ENCODE data around the gene C17orf113.
"Not testable (repeated sequence)": the region's sequence is repeated elsewhere in the genome, so short reads cannot be mapped to it uniquely, and the experiment has no call there.

The C17orf113 gene

DNA sequence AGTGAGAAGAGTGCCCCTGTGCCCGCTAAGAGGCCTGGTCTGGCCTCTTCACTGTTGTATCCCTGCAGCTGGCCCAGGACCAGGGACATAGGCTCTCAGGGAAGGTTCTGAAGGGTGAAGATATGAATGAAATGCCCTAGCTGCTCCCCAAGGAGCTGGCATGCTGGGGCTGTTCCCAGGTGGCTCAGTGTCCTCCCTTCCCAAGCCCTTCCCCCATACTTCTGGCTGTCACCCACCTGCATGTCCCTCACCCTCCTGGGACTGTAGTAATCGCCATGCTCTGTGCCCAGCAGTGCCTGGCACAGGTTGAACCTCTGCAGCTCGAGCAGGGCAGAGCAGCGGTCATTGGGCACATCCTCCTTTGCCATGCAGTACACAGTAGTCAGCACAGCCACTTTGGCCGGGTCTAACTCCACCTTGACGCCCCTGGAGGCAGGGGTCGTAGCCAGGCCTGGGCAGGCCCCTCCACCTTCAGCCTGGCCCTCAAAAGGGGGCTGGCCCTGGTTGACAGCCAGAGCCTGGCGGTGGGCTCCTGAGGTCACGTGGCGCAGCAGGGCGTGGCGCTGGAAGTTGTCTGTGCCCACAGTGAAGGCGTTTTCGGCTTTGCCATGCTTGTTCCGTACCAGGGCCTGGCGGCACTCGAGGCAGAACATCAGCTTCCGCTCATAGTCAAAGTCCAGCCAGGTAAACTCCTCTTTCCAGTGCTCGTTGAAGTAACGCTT is 7.6 kb downstream of the C17orf113 start:
- DNase-seq (ENCODE audit: low spot score) = no peak

DNA sequence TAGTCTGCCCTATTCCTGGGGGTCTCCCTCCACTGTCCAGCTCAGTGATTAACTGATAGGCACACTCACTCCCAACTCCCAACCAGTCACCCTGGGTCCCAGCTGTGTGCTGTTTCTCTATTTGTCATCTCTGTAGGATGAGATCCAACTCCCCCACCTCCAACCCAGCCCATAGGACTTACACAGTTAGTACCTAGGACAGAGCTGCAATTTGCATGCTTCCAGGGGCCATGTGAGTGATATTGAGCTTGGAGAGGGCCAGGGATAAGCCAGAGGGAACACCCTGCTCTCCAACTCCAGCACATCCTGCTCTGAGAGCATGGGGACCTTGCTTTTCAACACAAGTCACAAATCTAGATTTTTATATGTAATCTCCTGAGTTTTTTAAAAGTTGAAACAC is 8.8 kb downstream of the C17orf113 start:
- DNase-seq (ENCODE audit: low spot score) = no peak

DNA sequence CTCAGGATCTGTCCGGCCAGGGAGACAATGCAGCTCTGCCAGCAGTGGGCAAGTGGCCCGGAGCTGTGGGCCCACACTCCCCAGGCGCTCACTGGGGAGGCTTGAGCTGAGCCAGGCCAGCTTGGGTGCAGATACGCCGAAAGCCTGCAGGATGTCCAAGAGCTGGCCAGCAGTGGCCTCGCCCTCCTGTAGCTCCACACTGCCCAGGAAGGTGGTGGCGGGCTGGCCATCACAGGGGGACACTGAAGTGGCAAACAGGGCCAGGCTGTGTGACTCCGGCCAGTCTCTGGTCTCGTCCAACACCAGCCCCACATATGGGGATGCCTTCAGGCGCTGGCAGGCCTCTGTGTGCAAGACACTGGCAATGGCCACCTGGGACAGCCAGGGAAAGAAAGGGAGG is 9.6 kb downstream of the C17orf113 start:
- no peak for DNase-seq (ENCODE audit: low spot score)

DNA sequence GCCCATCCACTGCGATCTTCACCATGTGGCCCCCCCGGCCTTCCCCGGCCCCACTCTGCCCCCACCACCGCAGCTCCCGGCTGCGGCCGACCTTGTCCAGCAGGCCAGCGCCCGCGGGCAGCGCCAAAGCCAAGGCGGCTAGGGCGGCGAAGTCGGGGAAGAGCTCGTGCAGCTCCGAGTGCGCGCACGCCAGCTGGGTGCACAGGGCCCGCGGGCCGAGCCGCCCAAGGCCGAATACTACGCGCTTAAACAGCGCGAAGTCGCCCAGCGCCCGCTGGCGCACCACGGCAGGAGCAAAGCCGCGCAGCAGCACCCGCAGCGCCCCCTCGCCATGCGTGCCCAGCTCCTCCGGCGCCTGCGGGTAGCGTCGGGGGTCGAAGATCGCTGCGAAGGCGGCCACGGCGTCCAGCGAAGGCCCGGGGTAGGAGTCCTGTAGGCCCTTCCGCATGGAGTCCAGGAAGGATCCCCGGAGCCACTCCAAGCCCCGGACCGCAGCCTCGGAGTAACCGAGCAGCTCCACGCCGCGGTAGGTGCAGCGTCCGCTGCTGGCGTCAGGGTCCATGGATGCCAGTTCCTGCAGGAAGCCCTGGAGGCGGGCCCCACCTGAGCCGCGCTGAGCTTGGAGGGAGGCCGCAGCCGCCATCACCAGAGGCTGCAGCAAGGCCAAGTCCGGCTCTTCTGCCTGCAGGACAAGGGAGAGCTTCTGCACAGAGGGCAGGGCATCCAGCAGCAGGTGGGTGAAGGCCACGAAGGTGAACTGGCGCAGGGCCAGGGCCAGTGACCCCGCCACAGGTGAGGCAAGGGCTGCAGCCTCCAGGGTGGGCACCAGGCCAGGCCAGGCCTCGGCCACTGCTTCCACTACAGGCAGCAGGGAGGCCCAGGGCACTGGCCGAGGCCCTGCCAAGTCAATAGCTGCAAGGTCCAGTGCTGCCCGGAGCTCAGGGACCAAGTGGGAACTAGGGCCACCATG is 10.3 kb downstream of the C17orf113 start:
- DNase-seq (ENCODE audit: low spot score) = no peak

DNA sequence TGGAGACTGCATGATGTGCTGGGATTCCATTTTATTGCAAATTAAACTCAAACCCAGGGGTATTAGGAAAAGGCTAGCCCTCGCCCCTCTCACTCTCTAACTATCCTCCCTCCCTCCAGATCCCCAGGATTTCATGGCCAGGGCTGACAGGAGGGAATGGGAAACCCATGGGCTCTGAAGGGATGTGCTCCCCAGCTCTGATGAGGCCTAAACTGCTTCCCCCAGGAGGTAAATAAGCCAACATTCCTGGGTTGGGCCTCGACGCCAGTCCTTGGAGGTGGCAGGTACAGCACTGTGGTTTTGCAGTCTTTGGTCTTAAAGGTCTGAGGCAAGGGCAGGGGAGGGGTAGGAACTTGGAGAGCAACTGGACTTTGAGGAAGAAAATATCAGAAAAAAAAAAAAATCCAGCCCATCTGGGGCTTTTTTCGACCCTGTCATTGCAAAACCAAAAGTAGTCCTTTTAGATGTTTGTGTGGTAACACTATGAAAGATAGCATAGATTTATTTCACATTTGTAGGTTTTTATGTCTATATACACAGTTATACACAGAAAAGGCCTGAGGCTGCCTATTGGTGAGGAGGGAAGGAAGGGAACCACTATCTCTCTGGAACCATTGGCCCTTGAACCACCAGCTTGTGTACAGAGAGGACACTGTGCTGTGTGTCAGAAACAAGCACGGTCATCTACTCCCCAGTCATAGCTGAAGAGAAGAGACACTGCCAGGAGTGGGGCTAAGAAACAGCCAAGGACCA is 12.0 kb downstream of the C17orf113 start:
- no peak for DNase-seq (ENCODE audit: low spot score)

DNA sequence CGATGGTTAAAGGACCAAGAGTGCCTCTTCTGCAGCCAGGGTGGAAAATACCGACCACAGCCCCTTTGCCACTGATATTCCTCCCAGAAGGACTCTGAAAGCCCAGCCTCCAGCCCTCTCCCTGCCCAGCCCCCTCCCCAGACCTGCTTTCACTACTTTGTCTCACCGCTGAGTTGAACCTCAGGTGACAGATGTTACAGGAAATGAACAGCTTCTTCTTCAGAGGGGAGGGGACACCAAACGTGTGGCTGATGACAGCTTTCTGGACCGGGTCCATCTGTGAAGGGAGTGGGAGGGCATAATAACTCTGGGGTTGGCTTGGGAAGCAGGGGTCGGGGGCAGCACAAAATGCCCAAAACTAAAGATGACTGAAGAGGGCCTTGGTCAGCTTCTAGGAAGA is 16.3 kb downstream of the C17orf113 start:
- DNase-seq (ENCODE audit: low spot score) = no peak

DNA sequence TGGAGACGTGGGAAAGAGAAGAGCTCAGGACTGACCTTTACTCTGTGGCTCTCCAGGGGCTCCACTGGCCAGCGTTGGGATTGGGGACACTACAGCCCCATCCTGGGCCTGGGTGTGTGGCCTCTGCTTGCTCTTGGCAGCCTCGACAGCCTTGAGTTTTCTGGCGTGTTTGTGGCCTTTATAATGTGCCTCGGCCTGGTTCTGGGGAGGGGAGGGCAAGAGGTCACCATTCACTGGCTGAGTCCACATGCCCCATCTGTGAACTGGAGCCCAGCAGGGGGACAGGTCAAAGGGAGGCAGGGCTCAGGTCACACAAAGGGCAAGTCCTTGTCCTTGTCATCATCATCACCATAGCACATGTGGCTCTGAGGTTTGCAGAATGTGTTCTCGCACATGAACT is 18.8 kb downstream of the C17orf113 start:
- DNase-seq (ENCODE audit: low spot score) = no peak

DNA sequence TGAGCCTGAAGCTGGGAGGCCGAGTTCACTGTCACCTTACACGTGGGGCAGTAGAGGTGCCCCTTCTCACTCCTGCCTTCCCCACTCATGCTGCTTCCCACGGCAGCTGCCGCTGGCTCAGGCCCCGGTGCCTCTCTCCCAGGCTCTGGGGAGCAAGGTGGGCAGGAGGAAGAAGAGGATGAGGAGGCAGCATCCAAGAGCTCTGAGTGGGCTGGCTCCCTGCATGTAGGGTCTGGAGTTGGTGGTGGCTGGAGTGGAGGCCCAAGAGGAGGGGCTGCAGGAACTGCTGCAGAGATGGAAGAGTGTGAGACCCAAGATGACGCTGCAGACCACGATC is 21.6 kb downstream of the C17orf113 start:
- DNase-seq (ENCODE audit: low spot score) = no peak

DNA sequence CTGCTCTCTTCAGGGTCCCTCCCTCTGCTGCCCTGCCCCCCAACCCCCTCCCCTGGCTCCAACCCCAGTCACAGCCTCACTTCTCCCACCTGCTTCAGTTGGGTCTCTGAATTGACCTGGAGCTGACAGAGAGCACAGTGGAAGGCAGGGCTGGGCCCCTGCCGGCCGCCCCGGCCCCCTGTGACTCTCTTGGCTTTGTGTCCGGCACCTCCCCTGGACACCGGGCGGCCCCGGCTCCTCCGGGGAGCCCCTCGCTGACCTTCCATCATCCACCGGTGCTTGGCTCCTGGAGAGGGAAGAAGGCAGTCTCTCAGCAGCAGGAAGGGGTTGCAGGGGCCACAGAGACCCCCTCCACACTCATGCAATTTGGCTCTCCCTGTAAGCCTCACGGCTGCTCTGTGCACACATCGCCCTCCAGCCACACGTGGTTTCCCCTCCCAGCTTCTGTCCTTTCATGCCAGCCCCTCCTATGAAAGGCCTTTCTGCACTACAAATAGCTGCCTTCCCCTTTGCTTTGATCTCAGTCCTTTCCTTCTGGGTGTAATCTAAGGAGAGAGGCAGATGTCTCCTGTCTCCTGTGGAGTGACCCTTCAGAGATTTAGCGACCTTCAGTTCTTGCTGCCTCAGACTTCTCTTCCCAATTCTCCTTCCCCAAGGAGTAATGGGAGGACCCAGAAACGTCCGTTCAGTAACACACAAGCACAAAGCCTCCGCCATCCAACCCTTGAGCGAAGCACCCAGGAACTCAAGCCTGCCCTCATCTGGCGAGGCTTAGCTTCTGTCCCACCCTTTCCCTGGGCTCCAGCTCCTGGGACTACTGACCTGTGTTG is 22.2 kb downstream of the C17orf113 start:
- DNase-seq (ENCODE audit: low spot score) = peak; percentile 70

DNA sequence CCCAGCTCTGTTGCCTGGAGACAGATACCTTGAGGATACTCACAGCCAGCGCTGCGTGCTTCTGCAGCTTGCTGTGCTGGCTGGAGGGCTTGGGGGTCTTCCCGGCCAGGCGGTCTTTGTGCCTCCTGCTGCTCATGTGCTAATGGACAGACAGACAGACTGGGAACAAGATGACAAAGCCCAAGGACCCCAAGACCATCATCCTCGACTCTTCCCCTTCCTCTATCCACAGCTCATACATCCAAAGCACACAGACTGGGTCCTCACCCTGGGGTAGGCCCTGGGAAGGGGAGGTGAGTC is 22.9 kb downstream of the C17orf113 start:
- no peak for DNase-seq (ENCODE audit: low spot score)

DNA sequence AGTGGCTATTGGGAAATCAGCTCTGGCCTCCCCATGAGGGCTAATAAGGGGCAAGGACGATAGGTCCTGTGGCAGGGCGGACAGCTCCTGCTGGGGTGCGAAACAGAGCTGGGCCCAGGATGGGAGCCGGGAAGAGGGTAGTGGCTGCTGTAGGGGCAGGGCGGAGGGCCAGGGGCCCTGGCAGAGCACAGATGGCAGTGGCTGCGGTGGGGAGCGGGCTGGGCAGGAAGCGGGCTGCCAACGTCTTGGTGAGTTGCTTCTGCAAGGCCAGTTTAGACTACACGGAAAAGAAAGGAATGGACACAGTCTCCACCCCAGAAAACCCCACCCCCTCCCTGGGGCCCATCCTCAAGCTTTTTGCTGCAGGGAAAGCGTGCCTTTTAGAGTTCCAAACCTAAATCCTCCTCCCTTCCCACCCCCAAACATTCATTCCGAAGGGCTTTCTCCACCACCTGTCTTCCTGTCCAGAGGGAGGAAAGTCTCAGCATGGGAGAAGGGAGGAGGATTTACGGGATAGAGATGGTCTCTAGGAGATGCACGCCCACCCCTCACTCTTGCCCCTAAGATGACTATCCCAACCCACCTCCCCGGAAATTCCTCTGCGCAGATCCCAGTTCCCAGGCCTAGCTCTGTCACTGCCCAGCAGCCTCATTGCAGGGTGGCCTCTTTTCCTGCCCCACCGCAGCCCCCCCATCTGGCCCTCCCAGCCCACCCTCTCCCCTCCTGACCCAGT is 23.4 kb downstream of the C17orf113 start:
- no peak for DNase-seq (ENCODE audit: low spot score)

DNA sequence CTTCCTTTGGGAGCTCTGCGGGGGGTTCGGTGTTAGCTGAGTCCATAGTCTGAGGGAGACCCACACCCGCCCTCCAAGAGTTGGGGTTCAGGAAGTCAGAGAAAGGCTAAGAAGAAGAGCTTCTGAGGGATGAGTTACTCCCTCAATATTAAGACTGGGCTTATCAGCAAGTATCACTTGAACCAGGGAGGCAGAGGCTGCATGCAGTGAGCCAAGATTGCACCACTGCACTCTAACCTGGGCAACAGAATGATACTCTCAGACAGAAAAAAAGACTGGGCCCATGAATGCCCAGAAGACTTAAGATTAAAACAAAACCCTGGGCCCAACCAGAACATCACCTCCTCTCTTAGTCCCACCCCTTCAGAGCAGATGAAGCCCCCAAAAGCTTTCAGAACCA is 24.5 kb downstream of the C17orf113 start:
- no peak for DNase-seq (ENCODE audit: low spot score)

DNA sequence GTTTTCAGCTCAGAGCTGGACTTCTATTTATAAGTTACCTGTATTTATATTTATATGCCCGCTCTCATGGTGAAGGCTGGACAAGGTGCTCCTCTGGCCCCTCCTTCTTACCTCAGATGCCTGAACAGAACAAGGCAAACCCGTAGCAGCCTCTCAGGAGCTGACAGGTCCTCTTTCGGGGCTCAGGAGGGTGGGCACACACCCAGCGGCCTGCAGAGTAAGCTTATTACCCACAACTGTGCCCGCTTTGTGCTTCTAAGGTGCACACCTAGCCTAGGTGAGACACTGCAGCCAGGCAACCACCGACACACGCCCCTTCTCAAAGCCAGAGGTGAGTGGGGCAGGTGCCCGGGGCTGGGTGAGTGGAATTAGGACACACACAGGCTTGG is 25.2 kb downstream of the C17orf113 start:
- DNase-seq (ENCODE audit: low spot score) = no peak

DNA sequence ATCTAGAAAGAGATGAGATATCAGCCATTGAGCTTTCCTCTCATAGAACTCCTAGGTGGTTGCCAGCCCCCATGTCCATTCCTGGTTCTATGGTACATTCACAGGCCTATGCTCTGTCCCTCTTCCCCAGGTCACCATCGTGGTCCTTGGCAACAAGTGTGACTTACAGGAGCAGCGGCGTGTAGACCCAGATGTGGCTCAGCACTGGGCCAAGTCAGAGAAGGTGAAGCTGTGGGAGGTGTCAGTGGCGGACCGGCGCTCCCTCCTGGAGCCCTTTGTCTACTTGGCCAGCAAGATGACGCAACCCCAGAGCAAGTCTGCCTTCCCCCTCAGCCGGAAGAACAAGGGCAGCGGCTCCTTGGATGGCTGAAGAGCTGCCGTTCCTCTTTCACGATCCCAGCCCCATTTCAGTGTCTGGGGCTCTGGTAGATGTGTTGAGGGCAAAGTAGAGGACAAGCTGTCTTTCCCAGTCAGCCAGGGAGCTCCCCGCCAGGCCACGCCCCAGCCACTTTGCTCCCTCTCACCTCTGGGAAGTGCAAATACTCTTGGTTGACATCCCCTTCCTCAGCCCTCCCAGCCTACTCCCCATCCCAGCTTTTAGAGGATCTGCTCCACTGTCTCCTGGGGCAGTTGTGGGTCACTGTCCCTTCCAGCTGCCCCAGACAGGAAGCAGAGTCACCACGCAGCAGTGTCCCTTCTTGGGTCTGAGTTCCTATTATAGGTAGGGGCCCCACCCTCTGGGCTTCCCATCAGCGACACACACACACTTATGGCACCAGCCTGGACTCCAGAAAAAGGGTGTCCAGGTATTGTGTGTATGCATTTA is 26.7 kb downstream of the C17orf113 start:
- DNase-seq (ENCODE audit: low spot score) = no peak

DNA sequence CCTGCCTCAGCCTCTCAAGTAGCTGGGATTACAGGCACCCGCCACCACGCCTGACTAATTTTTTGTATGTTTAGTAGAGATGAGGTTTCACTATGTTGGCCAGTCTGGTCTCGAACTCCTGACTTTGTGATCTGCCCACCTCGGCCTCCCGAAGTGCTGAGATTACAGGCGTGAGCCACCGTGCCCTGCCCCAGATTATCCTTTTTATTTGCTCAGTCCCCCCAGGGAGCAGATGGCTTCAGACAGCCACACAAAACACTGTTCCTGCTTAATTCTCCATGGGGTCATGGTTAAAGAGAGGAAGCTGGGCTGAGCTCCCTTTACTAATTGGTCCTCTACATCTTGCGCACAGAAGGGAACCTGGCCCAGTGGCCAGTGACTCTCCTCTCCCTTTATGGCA is 29.6 kb downstream of the C17orf113 start:
- DNase-seq (ENCODE audit: low spot score) = not testable (repeated sequence)

DNA sequence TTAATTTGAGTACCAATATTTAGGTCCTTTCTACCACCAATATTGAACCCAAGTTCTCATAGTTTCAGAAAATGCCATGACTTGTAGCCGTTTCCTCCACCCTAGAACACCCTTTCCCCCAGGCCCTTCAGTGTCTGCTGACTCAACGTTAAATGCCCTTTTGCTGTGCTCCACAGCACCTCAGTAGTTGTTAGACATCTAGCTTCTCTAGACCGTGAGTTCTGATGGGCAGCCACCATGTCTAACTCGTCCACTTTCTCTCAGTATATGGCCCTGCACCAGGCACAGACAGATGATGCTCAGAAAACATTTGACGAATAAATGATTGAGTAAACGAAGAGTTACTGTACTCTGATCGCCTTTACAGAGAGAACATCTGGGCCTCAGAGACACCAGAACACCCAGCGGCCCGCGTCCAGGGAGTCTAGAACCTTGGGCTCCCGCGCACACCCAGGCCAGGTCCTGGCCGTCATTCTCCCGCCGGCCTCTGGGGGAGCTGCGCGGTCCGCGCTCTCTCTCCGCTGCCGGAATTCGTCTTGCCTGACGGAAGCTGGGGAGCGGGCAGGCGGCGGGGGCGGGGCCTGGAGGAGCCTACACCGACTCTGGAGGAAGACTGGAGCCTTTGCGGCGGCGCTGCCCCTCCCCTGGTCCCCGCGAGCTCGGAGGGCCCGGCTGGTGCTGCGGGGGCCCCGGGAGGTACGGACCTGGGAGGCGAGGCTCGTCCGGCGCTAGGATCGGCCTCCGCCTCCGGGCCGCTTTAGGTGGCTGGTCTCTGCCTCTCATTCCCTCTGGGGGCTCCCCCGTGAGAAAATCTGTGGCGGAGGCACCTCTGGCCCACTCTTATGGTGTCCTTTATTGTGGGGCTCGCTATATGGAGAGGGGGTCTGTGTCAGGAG is 30.6 kb downstream of the C17orf113 start, which contains the start of gene NKIRAS2:
Gene NKIRAS2 (plus strand): TSS at position 582 of the 896 bp plus-strand sequence. CDS start 1,488 bp downstream, outside the sequence.
- DNase-seq (ENCODE audit: low spot score) = peak; percentile 90

DNA sequence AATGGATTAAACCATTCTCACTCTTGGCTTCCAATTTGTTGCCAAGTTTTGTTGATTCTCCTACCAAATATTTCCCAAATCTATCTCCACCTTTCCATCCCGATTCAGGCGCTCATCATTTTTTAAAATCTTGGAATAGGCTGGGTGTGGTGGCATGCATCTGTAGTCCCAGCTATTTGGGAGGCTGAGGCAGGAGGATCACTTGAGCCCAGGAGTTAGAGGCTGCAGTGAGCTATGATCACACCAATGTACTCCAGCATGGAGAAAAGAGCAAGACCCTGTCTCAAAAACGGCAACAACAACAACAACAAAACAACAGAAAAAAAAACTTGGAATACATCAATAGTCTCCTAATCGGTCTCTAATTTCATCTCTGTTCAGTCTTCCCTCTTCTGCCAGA is 31.4 kb downstream of the C17orf113 start:
- no peak for DNase-seq (ENCODE audit: low spot score)

DNA sequence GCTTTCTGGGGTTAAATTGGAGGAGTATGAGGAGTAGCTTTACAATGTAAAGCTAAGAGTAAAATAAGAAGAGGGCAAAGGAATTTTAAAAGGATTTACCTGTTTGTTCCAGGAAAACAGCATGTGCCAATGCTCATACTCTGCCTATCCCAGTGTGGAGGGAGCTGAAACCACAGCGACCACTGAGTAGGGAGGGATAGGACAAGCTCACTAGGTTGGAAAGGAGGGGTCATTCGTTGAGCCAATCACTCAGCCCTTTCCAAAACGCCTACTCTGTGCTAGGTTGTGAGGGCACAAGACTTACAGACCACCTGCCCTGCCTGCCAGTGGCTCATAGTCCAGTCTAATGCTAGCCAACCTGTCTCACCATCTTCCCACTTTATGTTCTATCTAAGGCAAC is 32.1 kb downstream of the C17orf113 start:
- DNase-seq (ENCODE audit: low spot score) = no peak

DNA sequence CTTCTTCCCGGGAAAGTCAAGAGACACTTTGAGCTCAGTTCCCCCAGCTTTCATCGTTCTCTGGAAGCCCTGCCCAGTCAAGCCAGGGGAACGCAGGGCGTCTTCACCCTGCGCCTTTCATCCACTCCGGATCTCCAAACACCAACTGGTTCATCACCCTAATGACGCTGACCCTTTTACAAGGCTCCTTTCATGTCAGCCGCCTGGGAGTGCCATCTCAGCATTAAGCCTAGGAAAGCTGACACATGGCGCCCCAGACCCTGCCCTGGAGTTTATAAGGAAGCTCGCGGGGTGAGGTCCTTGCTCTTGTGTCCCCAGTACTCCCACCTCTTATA is 32.6 kb downstream of the C17orf113 start:
- no peak for DNase-seq (ENCODE audit: low spot score)
